ENCODE measurements around the gene TOB1.

The TOB1 gene

DNA sequence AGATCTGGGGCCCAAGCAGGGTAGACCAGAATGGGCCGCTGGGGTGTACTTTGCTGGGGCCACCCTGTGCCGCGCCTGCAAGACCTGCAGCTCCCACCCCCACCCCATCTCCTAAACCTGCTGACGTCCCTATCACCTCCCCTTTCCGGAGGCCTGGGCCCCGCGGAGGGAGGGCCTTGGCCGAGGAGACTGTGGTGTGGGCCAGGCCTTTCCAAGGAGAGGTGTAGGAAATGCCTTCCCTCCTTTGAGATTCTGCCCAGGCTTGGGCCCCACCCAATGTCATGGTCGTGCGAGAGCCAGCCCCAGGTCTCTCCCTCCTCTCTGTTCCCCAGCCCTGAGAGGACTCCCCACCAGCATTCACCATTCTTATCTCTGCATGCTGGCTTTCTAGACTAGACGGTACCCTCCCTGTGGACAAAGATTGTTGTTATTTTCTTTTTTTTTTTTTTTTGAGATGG lies 34.7 kb downstream of the TOB1 start:
- H3K4me3 ChIP-seq (ENCODE audit: low read depth, low read length) = no peak overlapping the region
- TF ChIP-seq, protein P1, sequence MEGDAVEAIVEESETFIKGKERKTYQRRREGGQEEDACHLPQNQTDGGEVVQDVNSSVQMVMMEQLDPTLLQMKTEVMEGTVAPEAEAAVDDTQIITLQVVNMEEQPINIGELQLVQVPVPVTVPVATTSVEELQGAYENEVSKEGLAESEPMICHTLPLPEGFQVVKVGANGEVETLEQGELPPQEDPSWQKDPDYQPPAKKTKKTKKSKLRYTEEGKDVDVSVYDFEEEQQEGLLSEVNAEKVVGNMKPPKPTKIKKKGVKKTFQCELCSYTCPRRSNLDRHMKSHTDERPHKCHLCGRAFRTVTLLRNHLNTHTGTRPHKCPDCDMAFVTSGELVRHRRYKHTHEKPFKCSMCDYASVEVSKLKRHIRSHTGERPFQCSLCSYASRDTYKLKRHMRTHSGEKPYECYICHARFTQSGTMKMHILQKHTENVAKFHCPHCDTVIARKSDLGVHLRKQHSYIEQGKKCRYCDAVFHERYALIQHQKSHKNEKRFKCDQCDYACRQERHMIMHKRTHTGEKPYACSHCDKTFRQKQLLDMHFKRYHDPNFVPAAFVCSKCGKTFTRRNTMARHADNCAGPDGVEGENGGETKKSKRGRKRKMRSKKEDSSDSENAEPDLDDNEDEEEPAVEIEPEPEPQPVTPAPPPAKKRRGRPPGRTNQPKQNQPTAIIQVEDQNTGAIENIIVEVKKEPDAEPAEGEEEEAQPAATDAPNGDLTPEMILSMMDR (IDR thresholded peaks at IDR 0.05; ENCODE audit: low read depth, low read length, missing control alignments) = no peak
- no peak for DNase-seq (ENCODE audit: low read depth)

DNA sequence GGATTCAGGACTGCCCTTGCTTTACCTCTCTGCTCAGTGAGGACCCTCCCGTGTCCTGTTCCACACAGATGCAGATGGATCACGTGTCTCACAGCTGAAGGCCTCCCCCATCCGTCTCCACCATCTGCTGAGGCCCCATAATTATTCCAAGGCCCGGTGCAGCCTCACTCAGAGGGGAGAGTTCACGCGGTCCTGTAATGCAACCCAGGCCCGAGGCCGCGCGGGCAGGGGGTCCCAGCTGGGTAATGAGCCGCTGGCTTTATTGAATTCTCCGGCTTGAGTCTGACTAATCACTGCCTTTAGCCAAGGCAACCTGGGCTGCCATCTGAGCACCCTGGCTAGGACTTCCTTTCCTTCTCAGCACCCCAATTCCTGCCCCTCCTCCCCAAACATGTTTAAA lies 35.2 kb downstream of the TOB1 start:
- DNase-seq (ENCODE audit: low read depth) = no peak
- H3K4me3 ChIP-seq (ENCODE audit: low read depth, low read length) = no peak overlapping the region
- TF ChIP-seq, protein P1 (IDR thresholded peaks at IDR 0.05; ENCODE audit: low read depth, low read length, missing control alignments) = no peak

DNA sequence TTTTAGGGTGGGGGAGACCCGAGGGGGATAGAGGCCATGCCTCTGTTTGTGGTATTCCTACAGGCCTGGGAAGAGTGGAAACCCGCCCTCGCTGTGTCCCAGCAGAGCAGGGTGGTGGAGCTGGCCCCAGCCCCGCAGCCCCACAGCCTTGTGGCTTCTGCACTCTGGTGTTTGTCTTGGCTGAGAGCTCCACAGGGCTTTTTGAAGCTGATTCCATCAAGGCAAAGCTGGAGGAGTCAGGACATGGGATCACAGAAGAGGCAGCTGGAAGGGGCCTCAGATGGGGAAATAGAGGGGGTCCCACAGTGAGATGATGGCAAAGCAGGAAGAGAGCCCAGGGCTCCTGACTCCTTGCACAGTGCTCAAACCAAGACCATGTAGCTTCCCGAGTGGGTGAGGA lies 35.8 kb downstream of the TOB1 start:
- H3K4me3 ChIP-seq (ENCODE audit: low read depth, low read length) = no peak overlapping the region
- DNase-seq (ENCODE audit: low read depth) = no peak
- TF ChIP-seq, protein P1 (IDR thresholded peaks at IDR 0.05; ENCODE audit: low read depth, low read length, missing control alignments) = no peak

DNA sequence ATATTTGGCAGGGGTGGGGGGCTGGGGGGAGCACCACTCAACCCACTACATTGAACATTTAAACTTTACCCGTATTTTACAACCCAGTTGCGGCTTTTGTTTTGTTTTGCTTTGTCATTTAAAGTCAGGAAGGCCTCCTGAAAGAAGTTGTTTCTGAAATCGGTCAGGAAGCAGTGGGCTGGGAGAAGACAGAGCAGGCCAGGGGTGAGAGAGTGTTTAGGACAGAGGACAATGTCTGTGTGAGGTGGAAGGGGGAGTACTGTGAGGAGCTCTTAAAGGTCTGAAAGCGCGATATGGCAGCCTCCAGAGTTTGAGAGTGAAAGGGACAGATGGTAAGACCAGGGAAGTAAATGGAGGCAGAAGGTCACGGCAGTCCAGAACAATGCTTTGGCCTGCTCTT lies 36.8 kb downstream of the TOB1 start:
- no peak for DNase-seq (ENCODE audit: low read depth)
- TF ChIP-seq, protein P1 (IDR thresholded peaks at IDR 0.05; ENCODE audit: low read depth, low read length, missing control alignments) = no peak
- H3K4me3 ChIP-seq (ENCODE audit: low read depth, low read length) = no peak overlapping the region

DNA sequence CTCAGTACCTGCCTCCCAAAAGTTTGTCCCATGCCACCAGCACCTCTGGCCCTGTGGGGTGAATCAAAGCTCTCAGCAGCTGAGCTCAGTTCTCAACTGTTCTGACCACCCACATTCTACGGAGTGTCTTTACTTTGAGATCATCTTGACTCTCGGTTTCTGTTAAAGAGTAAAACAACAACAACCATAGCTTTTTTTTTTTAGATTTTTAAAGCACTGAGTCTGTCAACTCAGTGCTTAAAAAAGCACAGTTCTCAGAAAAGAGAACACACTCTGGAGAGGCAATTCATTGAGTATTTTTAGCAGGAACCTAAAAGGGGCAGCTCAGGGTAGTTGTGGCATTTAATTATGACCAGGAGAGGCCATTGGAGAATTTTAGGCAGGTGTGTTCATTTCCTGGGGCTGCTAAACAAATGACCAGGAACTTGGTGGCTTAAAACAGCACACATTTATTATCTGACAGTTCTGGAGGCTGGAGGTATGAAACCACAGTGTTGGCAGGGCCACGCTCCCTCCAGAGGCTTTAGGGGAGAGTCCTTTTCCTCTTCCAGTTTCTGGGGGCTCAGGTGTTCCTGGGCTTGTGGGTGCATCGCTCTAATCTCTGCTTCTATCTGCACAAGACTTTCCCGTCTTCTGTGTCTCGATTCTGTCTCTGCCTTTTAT lies 37.5 kb downstream of the TOB1 start:
- no peak overlapping the region for H3K4me3 ChIP-seq (ENCODE audit: low read depth, low read length)
- DNase-seq (ENCODE audit: low read depth) = peak; percentile 48
- TF ChIP-seq, protein P1 (IDR thresholded peaks at IDR 0.05; ENCODE audit: low read depth, low read length, missing control alignments) = no peak

DNA sequence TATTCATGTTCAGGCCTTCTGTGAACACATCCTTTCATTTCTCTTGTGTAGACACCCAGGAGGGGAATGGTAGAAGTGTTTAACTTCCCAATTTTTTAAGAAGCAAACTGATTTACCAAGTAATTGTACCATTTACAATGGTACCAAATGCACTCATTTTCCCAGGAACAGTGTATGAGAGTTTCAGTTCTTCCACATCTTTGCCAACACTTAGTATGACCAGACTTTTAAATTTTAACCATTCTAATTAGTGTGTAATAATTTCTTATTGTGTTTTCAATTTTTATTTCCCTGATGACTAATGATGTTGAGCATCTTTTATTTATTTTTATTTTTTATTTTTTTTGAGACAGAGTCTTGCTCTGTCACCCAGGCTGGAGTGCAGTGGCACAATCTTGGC lies 41.0 kb downstream of the TOB1 start:
- H3K4me3 ChIP-seq (ENCODE audit: low read depth, low read length) = no peak overlapping the region
- TF ChIP-seq, protein P1 (IDR thresholded peaks at IDR 0.05; ENCODE audit: low read depth, low read length, missing control alignments) = no peak
- DNase-seq (ENCODE audit: low read depth) = no peak

DNA sequence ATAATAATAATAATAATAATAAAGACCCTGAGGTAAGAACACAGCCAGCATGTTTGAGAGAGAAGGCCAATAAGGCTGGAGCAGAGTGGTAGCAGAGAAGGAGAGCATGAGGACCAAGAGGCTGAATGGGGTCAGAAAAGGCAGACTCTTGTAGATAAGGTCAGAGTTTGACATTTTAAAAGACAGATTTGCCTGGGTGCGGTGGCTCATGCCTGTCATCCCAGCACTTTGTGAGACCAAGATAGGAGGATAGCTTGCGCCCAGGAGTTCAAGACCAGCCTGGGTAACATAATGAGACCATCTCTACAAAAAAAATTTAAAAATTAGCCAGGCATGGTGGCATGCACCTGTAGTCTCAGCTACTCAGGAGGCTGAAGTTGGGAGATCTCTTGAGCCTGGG lies 41.7 kb downstream of the TOB1 start:
- no peak overlapping the region for H3K4me3 ChIP-seq (ENCODE audit: low read depth, low read length)
- TF ChIP-seq, protein P1 (IDR thresholded peaks at IDR 0.05; ENCODE audit: low read depth, low read length, missing control alignments) = no peak
- no peak for DNase-seq (ENCODE audit: low read depth)

Measured in GM12864 (cell line).